HEK293 (cell line): ENCODE measurements around the gene PTGER1.
A peak's percentile ranks its signal among the peaks of the same experiment; 100 is the strongest.

ENCODE experiments used
- CTCF ChIA-PET: fragments of 350-600 bp; formaldehyde crosslinking; extraction: SDS; loops from one replicate; lab custom pipeline; 2021; ENCODE audit warnings: antibody characterized with exemption; lab: Yijun Ruan, JAX
- POLR2A ChIA-PET: fragments of 300-600 bp; formaldehyde crosslinking; extraction: SDS; loops from one replicate; lab custom pipeline; 2020; ENCODE audit warnings: antibody characterized with exemption, inconsistent platforms; lab: Yijun Ruan, JAX
- H3K27ac ChIP-seq: fragments of 200-500 bp; sonication (Bioruptor generic); 2 replicates; pipeline ENCODE4 v1.5.1; 2014; ENCODE audit warnings: low read depth, low read length, control low read depth, inconsistent platforms; ENCODE audit errors: extremely low read depth
- H3K36me3 ChIP-seq, 2 experiments: fragments of 200-500 bp in 1 of 2; sonication (Bioruptor generic) in 1 of 2; 1 replicate in 1 of 2; 2 replicates in 1 of 2; pipeline ENCODE4 v1.5.1; 2014 to 2017; ENCODE audit warnings: inconsistent platforms in 2 of 2, low read length in 2 of 2; ENCODE audit not compliant: control insufficient read depth in 2 of 2, insufficient read depth in 1 of 2
- H3K4me1 ChIP-seq: fragments of 200-500 bp; sonication (Bioruptor generic); 2 replicates; pipeline ENCODE4 v1.5.1; 2014; ENCODE audit warnings: mild to moderate bottlenecking, low read length, inconsistent platforms; ENCODE audit not compliant: control insufficient read depth, insufficient read depth
- H3K4me3 ChIP-seq: 2 replicates; pipeline ENCODE4 v1.5.1; 2011; ENCODE audit warnings: low read depth, mild to moderate bottlenecking, control low read depth, low read length, moderate library complexity
- H3K9me3 ChIP-seq: fragments of 200-500 bp; sonication (Bioruptor generic); 2 replicates; pipeline ENCODE4 v1.5.1; 2014; ENCODE audit warnings: low read depth, low read length, inconsistent platforms; ENCODE audit not compliant: control insufficient read depth, insufficient read depth
- HOXD13 ChIP-seq: sonication (generic); formaldehyde crosslinking; IDR thresholded peaks from 2 replicates; pipeline ENCODE4 v1.8.0; 2022; ENCODE audit warnings: missing genetic modification reagents, borderline replicate concordance
- KLF8 ChIP-seq: fragments of 450-650 bp; formaldehyde crosslinking; IDR thresholded peaks from 2 replicates; pipeline ENCODE4 v1.5.1; 2016; ENCODE audit warnings: missing biosample characterization, missing genetic modification characterization
- KLF9 ChIP-seq: fragments of 450-650 bp; formaldehyde crosslinking; IDR thresholded peaks from 2 replicates; pipeline ENCODE4 v1.5.1; 2016; ENCODE audit warnings: missing biosample characterization, missing genetic modification characterization, low read depth
- PATZ1 ChIP-seq: fragments of 450-650 bp; formaldehyde crosslinking; IDR thresholded peaks from 2 replicates; pipeline ENCODE4 v1.5.1; 2016; ENCODE audit warnings: missing biosample characterization, missing genetic modification characterization
- SP2 ChIP-seq: fragments of 450-650 bp; formaldehyde crosslinking; IDR thresholded peaks from 2 replicates; pipeline ENCODE4 v1.5.1; 2016; ENCODE audit warnings: missing biosample characterization, missing genetic modification characterization
- SP3 ChIP-seq: fragments of 450-650 bp; formaldehyde crosslinking; IDR thresholded peaks from 2 replicates; pipeline ENCODE4 v1.5.1; 2016; ENCODE audit warnings: missing biosample characterization, missing genetic modification characterization
- ZBTB21 ChIP-seq: fragments of 450-650 bp; formaldehyde crosslinking; IDR thresholded peaks from 2 replicates; pipeline ENCODE4 v1.5.1; 2017; ENCODE audit warnings: missing biosample characterization, missing genetic modification characterization
- ZFP3 ChIP-seq: fragments of 450-650 bp; formaldehyde crosslinking; IDR thresholded peaks from 2 replicates; pipeline ENCODE4 v1.5.1; 2016; ENCODE audit warnings: low read depth, missing biosample characterization, missing genetic modification characterization
- ZNF132 ChIP-seq: fragments of 450-650 bp; formaldehyde crosslinking; IDR thresholded peaks from 2 replicates; pipeline ENCODE4 v1.5.1; 2017; ENCODE audit warnings: missing biosample characterization, missing genetic modification characterization, borderline replicate concordance
- ZNF2 ChIP-seq: fragments of 450-650 bp; formaldehyde crosslinking; IDR thresholded peaks from 2 replicates; pipeline ENCODE4 v1.5.1; 2016; ENCODE audit warnings: missing biosample characterization, missing genetic modification characterization
- ZNF248 ChIP-seq: fragments of 450-650 bp; formaldehyde crosslinking; IDR thresholded peaks from 2 replicates; pipeline ENCODE4 v1.5.1; 2017; ENCODE audit warnings: missing biosample characterization, missing genetic modification characterization
- ZNF274 ChIP-seq, 2 experiments: fragments of 200-500 bp in 1 of 2; fragments of 450-650 bp in 1 of 2; sonication (Bioruptor generic) in 1 of 2; formaldehyde crosslinking in 1 of 2; IDR thresholded peaks; 2 replicates each; pipeline versions ENCODE4 v1.5.1 to v1.6.1; 2014 to 2016; ENCODE audit warnings: borderline replicate concordance in 1 of 2, inconsistent platforms in 1 of 2, low read length in 1 of 2, missing biosample characterization in 1 of 2, missing genetic modification characterization in 1 of 2
- ZNF341 ChIP-seq: fragments of 450-650 bp; formaldehyde crosslinking; IDR thresholded peaks from 2 replicates; pipeline ENCODE4; 2016; ENCODE audit warnings: low read depth, missing biosample characterization, missing genetic modification characterization
- ZNF48 ChIP-seq: fragments of 450-650 bp; formaldehyde crosslinking; IDR thresholded peaks from 2 replicates; pipeline ENCODE4 v1.5.1; 2016; ENCODE audit warnings: missing biosample characterization, missing genetic modification characterization
- ZNF544 ChIP-seq: fragments of 450-650 bp; formaldehyde crosslinking; IDR thresholded peaks from 2 replicates; pipeline ENCODE4 v1.5.0; 2017; ENCODE audit warnings: missing biosample characterization, missing genetic modification characterization
- ZNF580 ChIP-seq: fragments of 450-650 bp; formaldehyde crosslinking; IDR thresholded peaks from 2 replicates; pipeline ENCODE4 v1.5.1; 2016; ENCODE audit warnings: missing biosample characterization, missing genetic modification characterization
- ZNF654 ChIP-seq: fragments of 450-650 bp; formaldehyde crosslinking; IDR thresholded peaks from 2 replicates; pipeline ENCODE4 v1.5.1; 2016; ENCODE audit warnings: low read depth, missing biosample characterization, missing genetic modification characterization
- ZNF692 ChIP-seq: fragments of 450-650 bp; formaldehyde crosslinking; IDR thresholded peaks from 2 replicates; pipeline ENCODE4 v1.5.1; 2016; ENCODE audit warnings: missing biosample characterization, missing genetic modification characterization
- ZNF704 ChIP-seq: fragments of 450-650 bp; formaldehyde crosslinking; IDR thresholded peaks from 2 replicates; pipeline ENCODE4 v1.5.1; 2016; ENCODE audit warnings: missing biosample characterization, missing genetic modification characterization
- ZNF791 ChIP-seq: fragments of 450-650 bp; formaldehyde crosslinking; IDR thresholded peaks from 2 replicates; pipeline ENCODE4 v1.5.1; 2016; ENCODE audit warnings: missing biosample characterization, missing genetic modification characterization
- ZSCAN4 ChIP-seq: fragments of 450-650 bp; formaldehyde crosslinking; IDR thresholded peaks from 2 replicates; pipeline ENCODE4 v1.5.1; 2017; ENCODE audit warnings: missing biosample characterization, missing genetic modification characterization

PTGER1 gene

GRCh38 chr19:14450876-14451275 is 24.3 kb downstream of the PTGER1 start:
- peaks cover 33 to 78% of the 10 kb centered on the region in 2 experiments for H3K36me3 ChIP-seq
- no peaks in the 10 kb centered on the region for H3K4me1 ChIP-seq
- POLR2A ChIA-PET, result interaction anchor here (0.5 to 1.3 kb wide), 2 partner anchors 24 to 67 kb away, joined by 5 to 6 read pairs; partner anchors contain the start of gene DNAJB1
- H3K9me3 ChIP-seq, result no peaks in the 10 kb centered on the region
- CTCF ChIA-PET, result interaction anchor here (0.6 kb wide), 1 partner anchor 838 kb away, joined by 3 read pairs; no protein-coding TSS in a partner anchor
- H3K27ac ChIP-seq, result no peak overlapping the region
- no peak overlapping the region for H3K4me3 ChIP-seq
- TF ChIP-seq ZNF544 (tag by site-specific recombination) (no peak), ZNF704 (0 out of 2 replicates have a peak, but pooled peaks have one; percentile 25)
- TF ChIP-seq, all 188 proteins: peak for 1

- ChIA-PET POLR2A (interaction anchor here (1.3 kb wide), 1 partner anchor 68 kb away, joined by 5 read pairs; the partner anchor contains the start of gene DNAJB1), CTCF (interaction anchor here (0.6 kb wide), 1 partner anchor 838 kb away, joined by 3 read pairs; no protein-coding TSS in a partner anchor)
- Histone ChIP-seq H3K27ac (no peak overlapping the region), H3K36me3 (peaks cover 34 to 80% of the 10 kb centered on the region in 2 experiments), H3K4me3 (no peak overlapping the region), H3K4me1 (no peaks in the 10 kb centered on the region), H3K9me3 (no peaks in the 10 kb centered on the region)
- peak; percentile 57; the same call in 1 of the 2 replicates for TF ChIP-seq SP3
- TF ChIP-seq KLF9, result peak; percentile 27; the same call in 1 of the 2 replicates
- TF ChIP-seq ZNF341 (tag by site-specific recombination), result peak; percentile 83
- peak; percentile 20; the same call in 1 of the 2 replicates for TF ChIP-seq KLF8
- no peak for TF ChIP-seq ZNF274 (IDR thresholded peaks at IDR 0.05; ENCODE audit: low read length)
- TF ChIP-seq ZNF274 (tag by site-specific recombination; IDR thresholded peaks at IDR 0.05; ENCODE audit: borderline replicate concordance), result no peak
- 0 out of 2 replicates have a peak, but pooled peaks have one; percentile 17 for TF ChIP-seq PATZ1
- TF ChIP-seq SP2, result peak; percentile 66
- no peak for TF ChIP-seq ZFP3
Observed at GRCh38 chr19:14450168-14450874, 24.8 kb downstream of the PTGER1 start.

GRCh38 chr19:14449321-14449720 is 25.8 kb downstream of the PTGER1 start:
- peaks cover 40 to 81% of the 10 kb centered on the region in 2 experiments for H3K36me3 ChIP-seq
- H3K9me3 ChIP-seq, result no peaks in the 10 kb centered on the region
- ChIA-PET POLR2A (no interaction called here), CTCF (no interaction called here)
- H3K27ac ChIP-seq, result no peak overlapping the region
- no peak for TF ChIP-seq ZNF48 (tag by site-specific recombination)
- TF ChIP-seq ZNF132 (tag by site-specific recombination), result no peak
- no peak for TF ChIP-seq ZNF341 (tag by site-specific recombination)
- TF ChIP-seq SP2, result no peak
- TF ChIP-seq ZBTB21 (tag by site-specific recombination), result no peak
- no peak for TF ChIP-seq ZNF692
- TF ChIP-seq ZNF791, result no peak
- no peak for TF ChIP-seq ZNF2
- TF ChIP-seq ZNF248 (tag by site-specific recombination), result no peak
- no peak for TF ChIP-seq HOXD13 (CRISPR knock-in tag)
- TF ChIP-seq ZSCAN4 (tag by site-specific recombination), result no peak
- TF ChIP-seq ZNF654 (tag by site-specific recombination), result no peak
- TF ChIP-seq ZNF580, result no peak
- TF ChIP-seq, all 188 proteins: peak for 0
- Histone ChIP-seq H3K4me1 (no peaks in the 10 kb centered on the region), H3K4me3 (no peak overlapping the region)
